Stimulated activated naive CD8-positive, alpha-beta T cell treated with anti-CD3 and anti-CD28 coated beads, Interleukin-15, Interleukin-2, amounts not matched to agents 100 ng/mL and 50 ng/mL, for 24 hours (primary cell): ENCODE results near the gene IAH1.

ENCODE experiments used
- H3K27ac Mint-ChIP-seq: one replicate; pipeline ENCODE4 v1.8.0; 2021; ENCODE audit warnings: mild to moderate bottlenecking, mixed read lengths
- H3K27me3 Mint-ChIP-seq: one replicate; pipeline ENCODE4 v1.8.0; 2021; ENCODE audit warnings: mixed read lengths
- H3K36me3 Mint-ChIP-seq: one replicate; pipeline ENCODE4 v1.8.0; 2021; ENCODE audit warnings: low read depth, mixed read lengths
- H3K4me1 Mint-ChIP-seq: one replicate; pipeline ENCODE4 v1.8.0; 2021; ENCODE audit warnings: low read depth, mixed read lengths
- H3K4me3 Mint-ChIP-seq: one replicate; pipeline ENCODE4 v1.8.0; 2021; ENCODE audit warnings: mild to moderate bottlenecking, mixed read lengths
- H3K9me3 Mint-ChIP-seq: one replicate; pipeline ENCODE4 v1.8.0; 2021; ENCODE audit warnings: mixed read lengths

IAH1 gene, protein sequence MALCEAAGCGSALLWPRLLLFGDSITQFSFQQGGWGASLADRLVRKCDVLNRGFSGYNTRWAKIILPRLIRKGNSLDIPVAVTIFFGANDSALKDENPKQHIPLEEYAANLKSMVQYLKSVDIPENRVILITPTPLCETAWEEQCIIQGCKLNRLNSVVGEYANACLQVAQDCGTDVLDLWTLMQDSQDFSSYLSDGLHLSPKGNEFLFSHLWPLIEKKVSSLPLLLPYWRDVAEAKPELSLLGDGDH

DNA sequence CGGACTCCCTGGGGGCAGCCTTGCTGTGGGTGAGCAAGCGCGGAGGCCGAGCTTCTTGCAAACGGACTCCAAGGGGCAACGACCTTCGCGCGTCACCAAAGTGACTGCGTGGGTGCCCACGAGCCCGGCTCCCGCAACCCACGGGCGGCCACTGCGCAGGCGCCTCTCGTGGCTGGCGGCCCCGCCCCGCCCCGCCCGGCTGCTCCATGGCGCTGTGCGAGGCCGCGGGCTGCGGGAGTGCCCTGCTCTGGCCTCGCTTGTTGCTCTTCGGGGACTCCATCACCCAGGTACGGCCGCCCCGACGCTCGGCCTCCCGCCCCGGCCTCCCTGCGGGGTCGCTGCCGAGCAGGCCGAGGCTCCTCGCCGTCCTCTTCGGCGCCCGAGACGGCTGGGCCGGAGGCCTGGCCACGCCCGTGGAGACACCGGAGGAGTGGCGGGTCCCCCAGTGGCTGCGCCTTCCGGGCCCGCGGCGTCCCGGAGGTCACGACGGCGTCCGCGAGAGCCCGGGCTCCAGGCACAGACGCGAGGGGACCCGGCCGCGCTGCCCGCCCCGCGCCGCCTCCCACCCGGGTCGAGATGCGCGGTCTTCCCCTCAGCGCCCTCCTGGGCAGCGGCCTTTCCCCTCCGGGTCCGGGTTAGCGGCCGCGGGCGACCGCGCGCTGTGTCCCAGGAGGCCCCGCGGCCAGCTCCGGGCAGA is at the start of gene IAH1:
IAH1 (plus strand) TSS at position 191 of the 697 bp plus-strand sequence; CDS start at position 207, 16 bp downstream.
- Mint-ChIP-seq H3K27me3 (no peaks in the 10 kb centered on the region), H3K9me3 (no peaks in the 10 kb centered on the region), H3K27ac (peak within 1 kb of the TSS; percentile 84), H3K4me1 (peaks cover 34% of the 10 kb centered on the region), H3K36me3 (peaks cover 54% of the 10 kb centered on the region), H3K4me3 (peak within 1 kb of the TSS; percentile 89)

DNA sequence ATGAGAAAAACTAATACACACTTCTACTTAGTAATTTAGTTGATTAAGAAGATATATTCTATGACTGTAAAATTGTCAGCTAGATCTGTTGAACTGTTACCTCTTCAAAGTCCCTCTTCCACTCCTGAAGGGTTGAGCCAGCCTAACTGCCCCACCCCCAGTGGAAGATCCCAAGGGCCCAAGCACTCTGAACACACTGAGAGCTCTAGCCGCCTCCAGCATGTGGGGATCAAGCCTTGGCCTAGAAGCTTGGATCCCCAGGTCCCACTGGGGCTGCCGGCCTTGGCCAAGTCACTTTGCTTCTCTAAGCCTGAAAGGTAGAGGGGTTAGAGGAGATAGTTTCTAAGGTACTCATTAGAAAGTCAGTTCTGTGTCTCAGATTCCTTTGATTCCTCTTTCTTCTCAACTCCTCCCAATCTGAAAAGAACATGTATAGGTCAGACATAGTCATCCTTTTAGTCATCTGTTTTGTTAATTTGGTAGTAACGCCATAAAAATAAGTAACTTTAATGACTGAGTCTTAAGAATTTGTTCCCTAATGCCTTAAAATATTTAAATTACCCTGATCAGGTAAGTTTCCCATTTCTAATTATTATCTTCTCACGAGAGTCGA is 45.3 kb upstream of the IAH1 start:
- Mint-ChIP-seq H3K9me3 (no peaks in the 10 kb centered on the region), H3K4me3 (no peak overlapping the region), H3K36me3 (peaks cover 45% of the 10 kb centered on the region), H3K27ac (no peak overlapping the region), H3K27me3 (no peaks in the 10 kb centered on the region), H3K4me1 (peaks cover 16% of the 10 kb centered on the region)

DNA sequence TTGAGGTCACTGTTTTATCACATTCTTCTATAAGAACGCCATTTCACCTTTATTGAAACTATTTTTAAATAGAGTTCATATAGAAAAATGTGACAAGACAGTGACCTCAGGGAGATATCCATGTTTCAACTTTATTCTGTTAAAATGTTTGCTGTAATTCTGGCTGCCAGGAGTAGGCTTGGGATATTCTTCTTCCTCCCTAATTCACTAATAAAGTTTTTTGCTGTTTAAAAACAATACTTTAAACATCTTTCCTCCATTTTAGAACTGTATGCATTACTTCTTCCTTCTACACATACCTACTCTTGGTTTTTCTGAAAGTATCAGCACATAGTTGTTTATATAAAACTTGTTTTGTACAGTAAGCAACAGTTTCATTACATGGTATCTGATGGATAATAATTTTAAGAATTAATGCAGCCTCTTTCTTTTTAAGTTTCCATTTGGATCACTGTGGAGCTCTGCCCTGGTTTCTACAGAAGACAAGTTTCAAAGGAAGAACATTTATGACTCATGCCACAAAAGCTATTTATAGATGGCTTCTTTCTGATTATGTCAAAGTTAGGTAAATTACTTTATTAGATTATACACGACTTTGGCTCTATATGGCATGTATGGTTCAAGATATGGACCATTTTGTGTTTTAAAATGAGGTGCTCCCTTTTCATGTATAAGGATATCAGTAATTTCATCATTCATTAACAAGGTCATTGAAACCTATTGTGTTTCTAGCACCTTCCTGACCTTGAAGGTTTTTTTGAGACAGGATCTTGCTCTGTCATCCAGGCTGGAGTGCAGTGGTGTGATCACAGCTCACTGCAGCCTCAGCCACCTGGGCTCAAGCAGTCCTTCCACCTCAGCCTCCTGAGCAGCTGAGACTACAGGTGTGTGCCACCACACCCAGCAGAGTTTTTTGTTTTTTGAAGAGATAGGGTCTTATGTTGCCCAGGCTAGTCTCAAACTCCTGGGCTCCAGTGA is 43.7 kb upstream of the IAH1 start:
- peaks cover 53% of the 10 kb centered on the region for H3K36me3 Mint-ChIP-seq
- H3K9me3 Mint-ChIP-seq: no peaks in the 10 kb centered on the region
- H3K27ac Mint-ChIP-seq: peak overlapping the region; percentile 88
- H3K27me3 Mint-ChIP-seq: no peaks in the 10 kb centered on the region
- H3K4me3 Mint-ChIP-seq: no peak overlapping the region
- peaks cover 16% of the 10 kb centered on the region for H3K4me1 Mint-ChIP-seq

DNA sequence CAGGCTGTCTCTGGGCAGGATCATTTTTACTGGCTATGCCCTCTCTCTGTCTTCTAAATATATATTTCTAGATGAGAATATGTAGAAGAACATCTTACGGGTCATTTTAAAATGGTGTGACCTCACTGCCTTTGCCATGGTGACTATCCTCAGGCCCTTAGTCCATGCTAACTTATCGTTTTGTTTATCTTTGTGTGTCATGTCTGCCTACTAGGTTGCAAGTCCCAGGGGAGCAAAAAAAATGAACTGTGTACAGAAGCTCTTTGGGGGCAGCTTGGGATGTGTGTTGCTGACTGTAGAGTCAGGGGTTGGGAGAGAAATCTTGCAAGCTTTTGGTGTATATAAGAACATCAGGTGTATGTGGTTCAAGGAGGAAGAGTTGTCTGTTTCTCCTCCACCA is 39.9 kb upstream of the IAH1 start:
- Mint-ChIP-seq H3K27ac (peak overlapping the region; percentile 13), H3K27me3 (no peaks in the 10 kb centered on the region), H3K4me3 (no peak overlapping the region), H3K4me1 (peaks cover 16% of the 10 kb centered on the region), H3K36me3 (peaks cover 78% of the 10 kb centered on the region), H3K9me3 (no peaks in the 10 kb centered on the region)

DNA sequence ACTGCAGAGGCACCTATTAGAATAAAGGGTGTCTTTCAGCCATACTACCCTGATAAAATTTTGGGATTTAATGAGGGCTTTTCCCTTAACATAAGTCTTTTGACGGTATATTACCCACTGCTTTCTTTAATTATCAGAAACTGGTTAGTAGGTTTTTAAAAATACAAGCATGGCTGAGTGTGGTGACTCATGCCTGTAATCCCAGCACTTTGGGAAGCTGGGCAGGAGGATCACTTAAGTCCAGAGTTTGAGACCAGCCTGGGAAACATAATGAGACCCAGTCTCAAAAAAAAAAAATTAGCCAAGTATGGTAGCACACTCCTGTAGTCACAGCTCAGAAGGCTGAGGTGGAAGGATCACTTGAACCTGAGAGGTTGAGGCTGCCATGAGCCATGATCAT is 34.8 kb upstream of the IAH1 start:
- H3K9me3 Mint-ChIP-seq: no peaks in the 10 kb centered on the region
- H3K27ac Mint-ChIP-seq: no peak overlapping the region
- no peaks in the 10 kb centered on the region for H3K4me1 Mint-ChIP-seq
- no peak overlapping the region for H3K4me3 Mint-ChIP-seq
- H3K27me3 Mint-ChIP-seq: no peaks in the 10 kb centered on the region
- H3K36me3 Mint-ChIP-seq: peaks cover 71% of the 10 kb centered on the region

DNA sequence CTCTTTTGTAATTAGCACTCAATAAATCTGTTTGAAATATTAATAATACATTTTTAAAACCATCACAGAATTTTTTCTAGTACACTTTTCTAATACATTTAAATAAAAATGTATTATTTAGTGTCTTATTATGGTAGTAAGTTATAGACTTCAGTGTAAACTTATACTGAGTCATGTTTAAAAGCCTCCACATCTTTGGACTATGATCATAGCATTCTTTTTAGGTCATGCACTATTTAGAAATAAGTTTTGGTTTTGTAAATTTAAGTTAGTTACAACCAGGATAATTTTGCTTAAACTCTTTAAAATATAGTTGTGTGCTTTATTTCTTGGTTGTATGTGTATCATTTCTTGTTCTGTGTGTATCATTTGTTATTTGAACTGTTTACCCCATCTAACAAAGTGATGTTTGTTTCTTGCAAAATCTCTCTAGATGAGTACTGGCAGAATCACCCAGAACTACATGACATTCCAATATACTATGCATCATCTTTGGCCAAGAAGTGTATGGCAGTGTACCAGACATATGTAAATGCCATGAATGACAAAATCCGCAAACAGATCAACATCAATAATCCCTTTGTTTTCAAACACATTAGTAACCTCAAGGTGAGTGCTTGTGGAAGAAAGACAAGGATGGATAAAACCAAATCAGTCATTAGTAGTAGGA is 34.2 kb upstream of the IAH1 start:
- peaks cover 71% of the 10 kb centered on the region for H3K36me3 Mint-ChIP-seq

DNA sequence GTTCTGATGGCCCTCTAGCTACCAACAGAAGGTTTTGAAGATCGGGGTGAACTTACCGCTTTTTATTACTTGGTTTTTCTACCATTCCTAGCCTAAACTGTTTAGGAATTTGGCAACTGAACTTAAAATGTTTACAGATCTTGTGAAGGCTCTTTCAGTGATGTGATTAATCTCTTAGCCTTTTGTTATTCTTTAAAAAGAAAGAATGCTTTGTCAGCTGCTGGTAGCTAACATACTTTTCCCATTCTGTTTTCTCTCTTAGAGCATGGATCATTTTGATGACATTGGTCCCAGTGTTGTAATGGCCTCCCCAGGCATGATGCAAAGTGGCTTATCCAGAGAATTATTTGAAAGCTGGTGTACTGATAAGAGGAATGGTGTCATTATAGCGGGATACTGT is 32.8 kb upstream of the IAH1 start:
- Mint-ChIP-seq H3K27ac (no peak overlapping the region), H3K4me3 (no peak overlapping the region), H3K9me3 (no peaks in the 10 kb centered on the region), H3K36me3 (peaks cover 71% of the 10 kb centered on the region), H3K27me3 (no peaks in the 10 kb centered on the region), H3K4me1 (peaks cover 8% of the 10 kb centered on the region)

More for the DNA sequence above, 34.2 kb upstream of the IAH1 start:
- H3K4me1 Mint-ChIP-seq: peaks cover 3% of the 10 kb centered on the region
- H3K27me3 Mint-ChIP-seq: no peaks in the 10 kb centered on the region
- H3K9me3 Mint-ChIP-seq: no peaks in the 10 kb centered on the region
- H3K4me3 Mint-ChIP-seq: no peak overlapping the region
- H3K27ac Mint-ChIP-seq: no peak overlapping the region

DNA sequence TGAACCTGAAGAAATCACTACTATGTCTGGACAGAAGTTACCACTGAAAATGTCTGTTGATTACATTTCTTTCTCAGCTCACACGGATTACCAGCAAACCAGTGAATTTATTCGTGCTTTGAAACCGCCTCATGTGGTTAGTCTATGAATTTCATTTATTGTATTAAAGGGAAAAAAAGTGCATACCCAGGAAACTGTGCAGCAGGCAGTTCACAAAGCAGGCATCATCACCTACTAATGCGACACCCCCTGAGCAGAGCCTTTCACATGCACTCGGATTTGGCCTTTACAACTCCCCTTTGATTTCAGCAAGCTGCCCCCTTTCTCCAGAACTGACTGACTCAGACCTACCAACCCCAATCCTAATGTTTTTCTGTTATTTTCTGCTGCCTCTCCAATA is 30.8 kb upstream of the IAH1 start:
- Mint-ChIP-seq H3K9me3 (no peaks in the 10 kb centered on the region), H3K4me3 (no peak overlapping the region), H3K36me3 (peaks cover 60% of the 10 kb centered on the region), H3K27me3 (no peaks in the 10 kb centered on the region), H3K4me1 (peaks cover 8% of the 10 kb centered on the region), H3K27ac (no peak overlapping the region)

DNA sequence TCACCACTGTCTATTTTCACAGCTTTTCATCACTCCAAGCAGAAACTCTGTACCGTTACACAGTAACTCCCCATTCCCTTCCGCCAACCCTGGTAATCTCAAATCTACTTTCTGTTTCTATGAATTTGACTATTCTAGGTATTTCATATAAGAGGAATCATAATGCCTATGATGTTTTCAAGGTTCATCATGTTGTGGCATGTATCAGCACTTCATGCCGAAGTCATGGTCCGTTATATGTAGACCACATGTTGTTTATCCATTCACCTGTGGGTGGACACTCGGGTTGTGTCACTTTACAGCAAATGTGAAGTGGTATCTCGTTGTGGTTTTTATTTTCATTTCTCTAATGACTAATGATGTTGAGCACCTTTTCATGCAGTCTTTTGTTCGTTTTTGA is 29.3 kb upstream of the IAH1 start:
- Mint-ChIP-seq H3K27ac (no peak overlapping the region), H3K4me3 (no peak overlapping the region), H3K36me3 (peaks cover 57% of the 10 kb centered on the region), H3K27me3 (no peaks in the 10 kb centered on the region), H3K4me1 (peaks cover 8% of the 10 kb centered on the region), H3K9me3 (no peaks in the 10 kb centered on the region)

DNA sequence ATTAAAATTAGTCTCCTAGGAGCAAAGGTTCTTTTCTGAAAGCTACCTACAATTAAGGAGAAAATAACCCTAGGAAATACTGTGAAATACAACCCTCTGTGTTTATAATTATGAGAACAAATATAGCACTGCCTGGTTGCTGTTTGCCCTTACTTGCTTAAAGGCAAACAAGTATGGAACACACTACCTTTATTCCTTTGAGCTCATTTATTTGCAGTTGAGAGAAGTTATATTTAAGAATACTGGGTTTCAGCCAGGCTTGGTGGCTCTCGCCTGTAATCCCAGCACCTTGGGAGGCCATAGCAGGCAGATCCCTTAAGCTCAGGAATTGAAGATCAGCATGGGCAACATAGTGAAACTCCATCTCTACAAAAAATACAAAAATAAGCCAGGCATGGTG is 23.1 kb upstream of the IAH1 start:
- no peaks in the 10 kb centered on the region for H3K27me3 Mint-ChIP-seq
- H3K9me3 Mint-ChIP-seq: no peaks in the 10 kb centered on the region
- no peak overlapping the region for H3K4me3 Mint-ChIP-seq
- H3K27ac Mint-ChIP-seq: no peak overlapping the region
- peaks cover 54% of the 10 kb centered on the region for H3K36me3 Mint-ChIP-seq
- H3K4me1 Mint-ChIP-seq: no peaks in the 10 kb centered on the region

DNA sequence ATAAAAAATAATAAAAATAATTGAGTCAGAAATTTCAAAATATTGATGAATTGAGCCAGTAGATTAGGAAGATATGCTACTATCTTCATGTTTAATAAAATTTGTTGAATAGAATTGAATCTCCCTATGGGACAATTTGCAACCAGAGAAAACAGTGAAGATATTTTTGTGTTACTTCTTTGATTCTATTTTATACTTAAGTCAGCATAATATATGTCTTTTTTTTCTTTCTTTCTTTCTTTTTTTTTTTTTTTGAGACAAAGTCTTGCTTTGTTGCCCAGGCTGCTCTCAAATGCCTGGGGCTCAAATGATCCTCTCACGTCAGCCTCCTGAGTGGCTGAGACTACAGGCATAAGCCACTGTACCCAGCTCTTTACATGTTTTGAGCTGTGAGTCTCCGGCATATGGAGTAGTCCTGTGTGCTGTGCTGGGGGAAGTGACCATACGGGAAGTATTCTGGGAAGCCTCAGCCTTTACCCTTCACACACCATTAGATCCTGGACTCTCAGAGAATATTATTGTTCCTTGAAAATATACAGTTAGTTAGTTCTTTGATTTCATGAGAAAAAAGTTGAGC is 13.8 kb upstream of the IAH1 start:
- Mint-ChIP-seq H3K9me3 (no peaks in the 10 kb centered on the region), H3K4me1 (peaks cover 11% of the 10 kb centered on the region), H3K27ac (no peak overlapping the region), H3K27me3 (no peaks in the 10 kb centered on the region), H3K4me3 (no peak overlapping the region), H3K36me3 (peaks cover 46% of the 10 kb centered on the region)

DNA sequence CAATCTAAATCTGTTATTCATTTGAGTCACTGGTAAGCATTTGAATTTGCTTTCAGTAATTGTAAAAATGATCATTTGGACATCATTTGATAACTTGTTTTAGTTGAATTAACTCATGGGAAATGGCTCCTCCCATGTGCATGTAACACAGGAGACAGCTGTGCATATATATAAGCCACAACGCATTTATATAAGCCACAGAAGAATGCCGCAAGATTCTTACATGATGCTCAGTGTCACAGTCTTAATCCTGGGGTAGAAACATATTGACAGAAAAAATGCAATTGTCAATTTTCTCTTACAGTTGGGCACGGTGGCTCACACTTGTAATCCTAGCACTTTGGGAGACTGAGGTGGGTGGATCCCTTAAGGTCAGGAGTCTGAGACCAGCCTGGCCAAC is 13.3 kb upstream of the IAH1 start:
- Mint-ChIP-seq H3K4me3 (no peak overlapping the region), H3K27ac (no peak overlapping the region), H3K9me3 (no peaks in the 10 kb centered on the region), H3K4me1 (peaks cover 11% of the 10 kb centered on the region), H3K27me3 (no peaks in the 10 kb centered on the region), H3K36me3 (peaks cover 48% of the 10 kb centered on the region)

DNA sequence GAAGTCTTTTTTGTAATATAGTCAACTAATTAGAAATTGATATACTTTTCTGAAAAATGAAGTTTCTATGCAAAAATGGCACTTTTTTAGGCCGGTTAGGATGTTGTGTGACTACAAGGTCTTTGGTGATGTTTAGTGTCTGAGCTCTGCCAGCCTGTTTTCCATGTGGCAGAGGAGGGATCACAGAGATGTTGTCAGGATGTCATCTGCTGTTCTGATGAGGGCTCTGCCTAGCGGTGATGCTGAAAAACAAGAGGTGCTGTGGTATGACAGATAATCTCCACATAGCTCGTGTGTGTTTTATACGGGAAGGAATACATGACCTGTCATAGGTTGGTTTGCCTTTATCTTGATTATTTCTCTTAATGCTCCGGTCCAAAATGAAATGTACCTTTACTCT is 12.0 kb upstream of the IAH1 start:
- Mint-ChIP-seq H3K36me3 (peaks cover 47% of the 10 kb centered on the region), H3K27ac (no peak overlapping the region), H3K27me3 (no peaks in the 10 kb centered on the region), H3K4me1 (peaks cover 11% of the 10 kb centered on the region), H3K9me3 (no peaks in the 10 kb centered on the region), H3K4me3 (no peak overlapping the region)
